ENCODE results near the gene IAPP. TPM values are rescaled to one million over a fixed set of nuclear protein-coding genes. Genes with fewer than 3 reads are reported as not detected.
"Not testable (repeated sequence)": the region's sequence is repeated elsewhere in the genome, so short reads cannot be mapped to it uniquely, and the experiment has no call there.

Gene IAPP
- total and polyA plus RNA-seq, 9 donors, result not detected

DNA sequence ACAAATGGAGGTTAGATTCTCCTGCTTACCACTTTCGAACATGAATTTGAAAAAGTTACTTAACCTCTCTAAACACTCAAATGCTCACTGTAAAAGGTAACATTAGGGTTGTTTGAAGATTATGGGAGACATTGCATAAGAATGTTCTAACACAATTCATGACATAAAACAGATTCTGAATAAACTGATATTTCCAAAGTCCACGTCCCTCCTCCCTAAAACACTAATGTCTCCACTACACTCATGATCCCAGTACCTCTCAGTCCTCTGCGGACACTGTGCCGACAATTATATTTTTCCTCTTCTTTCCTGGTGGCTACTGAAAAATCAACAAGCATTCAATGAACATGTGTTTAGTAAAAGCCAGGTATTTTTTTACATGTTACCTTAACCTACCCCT, 18.8 kb upstream of the IAPP start:
- TF ChIP-seq POLR2A (IDR thresholded peaks at IDR 0.05) (no peak), EP300 (IDR thresholded peaks at IDR 0.05) (no peak)
- TF ChIP-seq, protein P1, sequence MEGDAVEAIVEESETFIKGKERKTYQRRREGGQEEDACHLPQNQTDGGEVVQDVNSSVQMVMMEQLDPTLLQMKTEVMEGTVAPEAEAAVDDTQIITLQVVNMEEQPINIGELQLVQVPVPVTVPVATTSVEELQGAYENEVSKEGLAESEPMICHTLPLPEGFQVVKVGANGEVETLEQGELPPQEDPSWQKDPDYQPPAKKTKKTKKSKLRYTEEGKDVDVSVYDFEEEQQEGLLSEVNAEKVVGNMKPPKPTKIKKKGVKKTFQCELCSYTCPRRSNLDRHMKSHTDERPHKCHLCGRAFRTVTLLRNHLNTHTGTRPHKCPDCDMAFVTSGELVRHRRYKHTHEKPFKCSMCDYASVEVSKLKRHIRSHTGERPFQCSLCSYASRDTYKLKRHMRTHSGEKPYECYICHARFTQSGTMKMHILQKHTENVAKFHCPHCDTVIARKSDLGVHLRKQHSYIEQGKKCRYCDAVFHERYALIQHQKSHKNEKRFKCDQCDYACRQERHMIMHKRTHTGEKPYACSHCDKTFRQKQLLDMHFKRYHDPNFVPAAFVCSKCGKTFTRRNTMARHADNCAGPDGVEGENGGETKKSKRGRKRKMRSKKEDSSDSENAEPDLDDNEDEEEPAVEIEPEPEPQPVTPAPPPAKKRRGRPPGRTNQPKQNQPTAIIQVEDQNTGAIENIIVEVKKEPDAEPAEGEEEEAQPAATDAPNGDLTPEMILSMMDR (IDR thresholded peaks at IDR 0.05), result no peak
- WGBS, 3 donors, result 78 to 85% (median 82%) methylated on average over 4 of the region's 4 CpGs
- no peaks in the 10 kb centered on the region for H3K27me3 ChIP-seq
- H3K4me1 ChIP-seq (ENCODE audit: insufficient read depth), result no peaks in the 10 kb centered on the region
- no peak overlapping the region for H3K4me3 ChIP-seq
- H3K9me3 ChIP-seq, result no peaks in the 10 kb centered on the region
- intact Hi-C loops (cut with DNase I), result no loop called here
- DNase-seq, result no peak
- H3K27ac ChIP-seq, result no peak overlapping the region
- H3K36me3 ChIP-seq, result no peaks in the 10 kb centered on the region

DNA sequence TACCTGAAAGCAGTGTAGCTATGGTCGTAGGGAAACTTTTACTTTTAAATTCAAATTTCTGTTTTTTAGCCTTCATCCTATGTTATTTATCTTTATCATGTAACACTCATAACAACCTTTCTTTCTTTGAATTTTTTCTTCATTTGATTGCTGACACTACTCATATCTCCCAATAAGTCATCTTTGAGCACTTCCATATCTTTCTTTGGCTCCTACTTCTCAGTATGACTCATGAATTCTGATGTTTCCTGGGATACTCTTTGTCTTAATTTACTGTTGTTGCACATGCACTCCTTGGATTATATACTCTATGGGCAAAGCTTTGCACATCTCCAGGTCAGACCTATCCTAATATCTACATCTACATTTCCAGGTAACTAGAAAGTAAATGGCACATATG, 18.1 kb upstream of the IAPP start:
- no peaks in the 10 kb centered on the region for H3K9me3 ChIP-seq
- no peaks in the 10 kb centered on the region for H3K4me1 ChIP-seq (ENCODE audit: insufficient read depth)
- H3K27ac ChIP-seq, result no peak overlapping the region
- DNase-seq, result no peak
- no peaks in the 10 kb centered on the region for H3K36me3 ChIP-seq
- H3K4me3 ChIP-seq, result no peak overlapping the region
- intact Hi-C loops (cut with DNase I), result no loop called here
- 42 to 90% (median 81%) methylated on average over 1 of the region's 1 CpG for WGBS, 3 donors
- no peaks in the 10 kb centered on the region for H3K27me3 ChIP-seq
- TF ChIP-seq POLR2A (IDR thresholded peaks at IDR 0.05), result no peak
- no peak for TF ChIP-seq EP300 (IDR thresholded peaks at IDR 0.05)
- TF ChIP-seq, protein P1 (IDR thresholded peaks at IDR 0.05), result no peak

DNA sequence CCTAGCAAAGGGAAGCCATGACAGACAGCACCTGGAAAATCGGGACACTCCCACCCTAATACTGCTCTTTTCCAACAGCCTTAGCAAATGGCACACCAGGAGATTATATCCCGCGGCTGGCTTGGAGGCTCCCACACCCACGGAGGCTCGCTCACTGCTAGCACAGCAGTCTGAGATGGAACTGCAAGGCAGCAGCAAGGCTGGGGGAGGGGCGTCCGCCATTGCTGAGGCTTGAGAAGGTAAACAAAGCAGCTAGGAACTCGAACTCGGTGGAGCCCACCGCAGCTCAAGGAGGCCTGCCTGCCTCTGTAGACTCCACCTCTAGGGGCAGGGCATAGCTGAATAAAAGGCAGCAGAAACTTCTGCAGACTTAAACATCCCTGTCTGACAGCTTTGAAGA, 12.1 kb upstream of the IAPP start:
- H3K27me3 ChIP-seq; H3K36me3 ChIP-seq; H3K4me1 ChIP-seq (ENCODE audit: insufficient read depth); H3K9me3 ChIP-seq; H3K27ac ChIP-seq; H3K4me3 ChIP-seq; intact Hi-C loops (cut with DNase I); DNase-seq: not testable (repeated sequence)
- 72 to 82% (median 79%) methylated on average over 10 of the region's 10 CpGs for WGBS, 3 donors

DNA sequence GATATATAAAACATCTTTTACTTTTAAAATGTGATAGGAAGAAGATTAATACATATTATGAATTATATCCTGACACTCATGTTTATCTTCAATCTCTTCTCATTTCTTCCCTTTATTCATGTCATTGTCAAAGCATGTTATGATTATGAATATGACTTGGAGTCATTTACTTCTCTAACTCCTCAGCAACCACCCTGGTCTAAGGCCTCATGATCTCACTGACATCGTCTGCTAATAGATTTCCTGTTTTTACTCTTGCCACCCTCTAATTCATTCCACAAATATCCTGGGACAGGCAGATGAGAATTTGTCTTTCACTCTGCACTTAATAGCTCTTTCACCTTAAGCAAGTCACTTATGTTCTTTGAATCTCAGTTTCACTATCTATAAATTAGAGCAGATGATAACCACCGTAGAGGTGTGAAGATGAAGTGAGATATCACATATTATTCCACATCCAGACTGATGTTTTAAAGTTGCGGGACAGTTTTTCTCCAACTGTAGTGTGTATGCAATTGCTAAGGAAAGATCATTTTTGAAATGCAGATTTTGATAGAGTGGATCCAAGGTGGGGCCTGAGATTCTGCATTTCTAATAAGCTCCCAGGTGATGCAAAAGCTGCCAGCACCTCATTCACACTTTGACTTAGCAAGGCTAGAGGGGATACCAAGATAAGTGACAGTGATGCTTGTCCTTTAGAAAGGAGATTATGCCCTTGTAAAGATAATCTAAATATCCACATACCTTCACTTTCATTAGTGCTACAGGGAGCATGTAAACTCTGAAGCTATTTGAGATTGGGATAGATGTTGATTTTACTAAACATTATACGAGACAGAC, 3.3 kb upstream of the IAPP start:
- TF ChIP-seq EP300 (IDR thresholded peaks at IDR 0.05) (no peak), POLR2A (IDR thresholded peaks at IDR 0.05) (no peak)
- TF ChIP-seq, protein P1 (IDR thresholded peaks at IDR 0.05), result no peak
- no peaks in the 10 kb centered on the region for H3K4me1 ChIP-seq (ENCODE audit: insufficient read depth)
- no peak for DNase-seq
- no peak overlapping the region for H3K4me3 ChIP-seq
- no peak overlapping the region for H3K27ac ChIP-seq
- 44 to 50% (median 49%) methylated on average over 4 of the region's 4 CpGs for WGBS, 3 donors
- H3K36me3 ChIP-seq, result no peaks in the 10 kb centered on the region
- no peaks in the 10 kb centered on the region for H3K27me3 ChIP-seq
- intact Hi-C loops (cut with DNase I), result no loop called here
- H3K9me3 ChIP-seq, result no peaks in the 10 kb centered on the region

DNA sequence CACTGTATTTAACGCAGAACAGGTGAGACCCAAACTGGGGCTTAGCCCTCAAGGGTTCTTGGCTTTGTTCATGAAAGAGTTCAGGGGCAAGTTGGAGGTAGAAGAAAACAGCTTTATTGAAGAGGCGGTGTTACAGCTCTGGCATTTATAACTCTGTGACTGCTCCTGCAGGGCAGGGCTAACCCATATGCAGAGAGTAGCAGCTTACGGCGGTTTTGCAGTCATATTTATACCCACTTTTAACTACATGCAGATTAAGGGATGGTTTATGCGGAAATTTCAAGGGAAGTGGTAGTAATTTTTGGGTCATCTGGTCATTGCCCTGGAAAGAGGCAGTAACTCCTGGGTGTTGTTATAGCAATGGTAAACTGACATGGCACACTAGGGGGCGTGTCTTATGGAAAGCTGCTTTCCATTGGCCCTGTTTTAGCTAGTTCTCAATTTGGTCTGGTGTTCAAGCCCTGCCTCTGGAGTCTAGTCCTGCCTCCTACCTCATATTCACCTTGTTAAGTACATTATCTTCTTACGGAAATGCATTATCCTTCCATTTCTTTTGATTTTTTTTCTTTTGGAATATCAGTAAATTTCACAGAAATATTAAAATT, 1.8 kb upstream of the IAPP start:
- Histone ChIP-seq H3K27ac (no peak overlapping the region), H3K36me3 (no peaks in the 10 kb centered on the region), H3K9me3 (no peaks in the 10 kb centered on the region), H3K4me1 (ENCODE audit: insufficient read depth) (no peaks in the 10 kb centered on the region), H3K4me3 (no peak overlapping the region), H3K27me3 (no peaks in the 10 kb centered on the region)
- intact Hi-C loops (cut with DNase I), result no loop called here
- DNase-seq, result no peak
- WGBS, 3 donors, result 78 to 88% (median 82%) methylated on average over 7 of the region's 7 CpGs
- TF ChIP-seq, protein P1 (IDR thresholded peaks at IDR 0.05), result no peak
- TF ChIP-seq POLR2A (IDR thresholded peaks at IDR 0.05) (no peak), EP300 (IDR thresholded peaks at IDR 0.05) (no peak)

Data from ovary (tissue), 9 donors.